ENCODE measurements around the gene B4GAT1.

Gene B4GAT1

DNA sequence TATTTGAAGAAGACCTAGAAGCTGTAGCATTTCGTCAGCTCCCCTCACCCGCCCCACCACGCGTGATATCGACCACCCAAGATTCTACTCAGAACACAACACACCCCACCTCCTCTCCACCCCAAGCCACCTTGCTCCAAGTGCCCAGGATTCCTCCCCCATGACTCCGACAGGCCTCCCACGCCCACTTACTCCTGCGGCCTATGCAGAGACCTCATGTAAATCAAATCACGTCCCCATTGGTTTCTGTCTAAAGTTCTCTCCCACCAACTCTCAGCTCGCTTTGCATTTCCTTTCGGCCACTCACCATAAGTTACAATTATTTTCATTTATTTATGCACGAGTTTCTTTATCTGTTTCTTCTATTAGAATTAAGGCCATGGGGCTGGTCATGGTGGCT lies 44.8 kb downstream of the B4GAT1 start:
- no peak for DNase-seq

DNA sequence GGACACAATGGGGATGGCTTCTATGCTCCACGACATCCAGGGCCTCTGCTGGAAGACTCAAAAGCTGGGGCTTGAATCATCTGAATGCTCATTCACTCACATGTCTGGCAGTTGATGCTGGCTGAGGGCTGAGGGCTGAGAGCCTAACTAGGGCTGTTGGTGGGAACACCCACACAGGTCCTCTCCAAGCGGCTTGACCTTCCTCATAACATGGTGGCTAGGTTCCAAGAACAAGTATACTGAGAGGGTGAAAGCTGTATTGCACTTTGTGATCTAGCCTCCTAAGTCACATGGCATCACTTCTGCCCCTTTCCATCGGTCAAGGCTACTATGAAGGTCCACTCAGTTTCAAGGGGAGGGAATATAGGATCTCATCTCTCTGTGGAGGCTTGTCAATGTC lies 48.2 kb downstream of the B4GAT1 start:
- DNase-seq: no peak

DNA sequence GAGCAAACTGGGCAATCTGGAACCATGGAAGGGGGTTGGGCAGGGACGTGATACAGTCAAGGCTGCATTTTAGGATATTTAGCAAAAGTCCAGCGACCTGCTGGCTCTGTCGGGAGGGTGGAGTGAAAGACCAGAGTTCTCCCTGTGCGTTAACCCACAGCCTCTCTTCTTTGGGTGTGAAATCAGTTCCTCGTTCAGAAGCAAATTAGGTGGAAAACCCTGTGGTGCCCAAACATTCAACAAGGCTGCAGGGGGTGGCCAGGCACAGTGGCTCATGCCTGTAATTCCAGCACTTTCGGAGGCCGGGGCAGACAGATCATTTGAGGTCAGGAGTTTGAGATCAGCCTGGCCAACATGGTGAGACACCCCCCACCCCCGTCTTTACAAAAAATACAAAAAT lies 49.8 kb downstream of the B4GAT1 start:
- no peak for DNase-seq
